KG1 (cell line): Measurements from ENCODE around the gene BBIP1.
"Not testable (repeated sequence)": the region's sequence is repeated elsewhere in the genome, so short reads cannot be mapped to it uniquely, and the experiment has no call there.

Experiments
- DNase-seq: peaks from one replicate; lab custom pipeline; 2025; lab: John Stamatoyannopoulos, UW

BBIP1 gene

GRCh38 chr10:110885932-110886674 is 32.9 kb downstream of the BBIP1 start:
- no peak for DNase-seq

GRCh38 chr10:110883924-110884323 is 35.1 kb downstream of the BBIP1 start:
- no peak for DNase-seq

GRCh38 chr10:110881905-110882304 is 37.1 kb downstream of the BBIP1 start:
- no peak for DNase-seq

GRCh38 chr10:110881247-110881646 is 37.7 kb downstream of the BBIP1 start:
- DNase-seq, result no peak

- DNase-seq, result no peak
Observed at GRCh38 chr10:110880012-110880411, 39.0 kb downstream of the BBIP1 start.

GRCh38 chr10:110876788-110877187 is 42.2 kb downstream of the BBIP1 start:
- no peak for DNase-seq

GRCh38 chr10:110876000-110876399 is 43.0 kb downstream of the BBIP1 start:
- DNase-seq, result no peak

- no peak for DNase-seq
Observed at GRCh38 chr10:110873951-110874350, 45.0 kb downstream of the BBIP1 start.

GRCh38 chr10:110872984-110873923 is 45.7 kb downstream of the BBIP1 start:
- no peak for DNase-seq

- peak; percentile 81 for DNase-seq
Observed at GRCh38 chr10:110872145-110872983, 46.6 kb downstream of the BBIP1 start.

- peak; percentile 90 for DNase-seq
Observed at GRCh38 chr10:110871298-110872084, 47.5 kb downstream of the BBIP1 start, which contains the start of gene PDCD4. PDCD4 (plus strand) TSS chr10:110871928; CDS start chr10:110876028, 4,100 bp downstream.

- DNase-seq, result no peak
Observed at GRCh38 chr10:110870823-110871297, 48.1 kb downstream of the BBIP1 start.

- peak; percentile 57 for DNase-seq
Observed at GRCh38 chr10:110868981-110869380, 50.0 kb downstream of the BBIP1 start.

GRCh38 chr10:110867807-110868465 is 51.0 kb downstream of the BBIP1 start:
- peak; percentile 36 for DNase-seq

GRCh38 chr10:110867011-110867806 is 51.8 kb downstream of the BBIP1 start:
- DNase-seq, result not testable (repeated sequence)

GRCh38 chr10:110865809-110866482 is 53.0 kb downstream of the BBIP1 start:
- DNase-seq, result peak; percentile 24

- no peak for DNase-seq
Observed at GRCh38 chr10:110865186-110865808, 53.7 kb downstream of the BBIP1 start.

- peak; percentile 56 for DNase-seq
Observed at GRCh38 chr10:110864662-110865140, 54.3 kb downstream of the BBIP1 start.
